ENCODE results near the gene PGM2. TPM values are rescaled to one million over a fixed set of nuclear protein-coding genes. Genes with fewer than 3 reads are reported as not detected.

Gene PGM2
- total RNA-seq, 1 donor from 2014 or later: 11.5 TPM

- Histone ChIP-seq H3K9me3 (replicated peaks) (no peaks in the 10 kb centered on the region), H3K4me3 (no peak overlapping the region), H3K27me3 (ENCODE audit: low read depth) (no peaks in the 10 kb centered on the region), H3K36me3 (peaks cover 91% of the 10 kb centered on the region), H3K4me1 (peaks cover 8% of the 10 kb centered on the region), H3K27ac (replicated peaks) (no peak overlapping the region)
- TF ChIP-seq CTCF (IDR thresholded peaks at IDR 0.05; ENCODE audit: borderline replicate concordance): no peak
- no peak for DNase-seq
- intact Hi-C loops (cut with micrococcal nuclease): no loop called here
These were observed 17.7 kb downstream of the PGM2 start for GRCh38 chr4:37844204-37844603.

- intact Hi-C loops (cut with micrococcal nuclease): no loop called here
- H3K27ac ChIP-seq (replicated peaks): no peak overlapping the region
- H3K27me3 ChIP-seq (ENCODE audit: low read depth): no peaks in the 10 kb centered on the region
- no peak overlapping the region for H3K4me3 ChIP-seq
- no peak for TF ChIP-seq CTCF (IDR thresholded peaks at IDR 0.05; ENCODE audit: borderline replicate concordance)
- no peaks in the 10 kb centered on the region for H3K4me1 ChIP-seq
- H3K36me3 ChIP-seq: peaks cover 91% of the 10 kb centered on the region
- no peak for DNase-seq
- no peaks in the 10 kb centered on the region for H3K9me3 ChIP-seq (replicated peaks)
These were observed 18.7 kb downstream of the PGM2 start for GRCh38 chr4:37845201-37845600.

DNA sequence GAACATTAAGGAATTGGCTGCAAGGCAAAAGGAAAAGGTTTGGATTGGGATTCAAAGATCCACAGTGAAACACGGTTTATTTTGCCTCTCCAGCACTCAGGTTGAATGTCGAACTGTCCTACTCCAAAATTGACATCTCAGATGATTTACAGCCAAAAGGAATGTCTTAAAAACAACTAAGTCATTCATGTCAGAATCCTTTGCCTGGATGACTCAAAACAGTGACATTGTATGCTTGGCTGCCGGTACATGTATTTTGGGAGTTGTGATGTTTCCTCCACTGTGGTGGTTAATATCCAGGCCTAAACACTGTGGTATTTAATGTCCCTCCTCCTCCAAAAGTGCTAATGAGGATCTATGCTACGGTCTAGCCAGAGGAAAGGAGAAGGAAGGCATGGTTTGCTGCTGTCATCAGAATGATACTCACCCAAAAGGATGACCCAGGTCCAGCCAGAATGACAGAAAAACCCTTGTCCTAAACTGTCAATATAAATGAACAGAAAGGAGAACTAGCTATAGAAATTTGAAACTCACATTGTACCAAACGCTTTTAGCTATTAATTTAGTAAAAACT lies 20.9 kb downstream of the PGM2 start:
- H3K4me3 ChIP-seq: no peak overlapping the region
- no peaks in the 10 kb centered on the region for H3K9me3 ChIP-seq (replicated peaks)
- DNase-seq: no peak
- no peaks in the 10 kb centered on the region for H3K27me3 ChIP-seq (ENCODE audit: low read depth)
- no peak for TF ChIP-seq CTCF (IDR thresholded peaks at IDR 0.05; ENCODE audit: borderline replicate concordance)
- no peaks in the 10 kb centered on the region for H3K4me1 ChIP-seq
- intact Hi-C loops (cut with micrococcal nuclease): no loop called here
- peaks cover 94% of the 10 kb centered on the region for H3K36me3 ChIP-seq
- H3K27ac ChIP-seq (replicated peaks): no peak overlapping the region

DNA sequence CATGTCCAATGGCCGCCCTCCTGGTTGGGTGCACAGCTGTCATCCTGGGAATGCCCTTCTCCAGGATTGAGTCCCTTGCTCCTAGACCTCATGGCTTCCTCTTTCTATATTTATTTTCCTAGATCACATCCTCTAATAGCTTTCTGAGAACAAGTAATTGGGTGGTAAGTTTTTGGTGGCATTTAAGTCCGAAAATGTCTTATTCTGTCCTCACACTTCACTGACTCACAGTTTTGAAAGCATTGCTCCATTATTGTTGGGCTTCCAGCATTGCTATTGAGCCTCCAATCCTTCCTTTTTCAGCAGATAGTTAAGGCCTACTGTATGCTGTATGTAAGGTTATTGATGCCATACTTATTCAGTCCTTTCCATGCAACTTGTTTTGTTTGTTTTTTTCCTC lies 25.9 kb downstream of the PGM2 start:
- intact Hi-C loops (cut with micrococcal nuclease): no loop called here
- Histone ChIP-seq H3K36me3 (peaks cover 91% of the 10 kb centered on the region), H3K4me1 (no peaks in the 10 kb centered on the region), H3K27me3 (ENCODE audit: low read depth) (no peaks in the 10 kb centered on the region), H3K27ac (replicated peaks) (no peak overlapping the region), H3K4me3 (no peak overlapping the region), H3K9me3 (replicated peaks) (no peaks in the 10 kb centered on the region)
- DNase-seq: no peak
- TF ChIP-seq CTCF (IDR thresholded peaks at IDR 0.05; ENCODE audit: borderline replicate concordance): no peak

- no peak overlapping the region for H3K4me3 ChIP-seq
- peaks cover 11% of the 10 kb centered on the region for H3K4me1 ChIP-seq
- H3K9me3 ChIP-seq (replicated peaks): no peaks in the 10 kb centered on the region
- no peak overlapping the region for H3K27ac ChIP-seq (replicated peaks)
- no peaks in the 10 kb centered on the region for H3K27me3 ChIP-seq (ENCODE audit: low read depth)
- peaks cover 74% of the 10 kb centered on the region for H3K36me3 ChIP-seq
- no peak for TF ChIP-seq CTCF (IDR thresholded peaks at IDR 0.05; ENCODE audit: borderline replicate concordance)
- DNase-seq: no peak
- intact Hi-C loops (cut with micrococcal nuclease): no loop called here
These were observed 31.6 kb downstream of the PGM2 start for GRCh38 chr4:37858112-37858511.
